GM19372 (cell line): ENCODE measurements around the gene ALDH9A1.

Source experiments
- ATAC-seq: cut with Tn5 transposase; IDR thresholded peaks from one replicate; pipeline ENCODE4 v1.9.1; 2021; ENCODE audit warnings: mild to moderate bottlenecking, low read depth, moderate library complexity; ENCODE audit not compliant: unreplicated experiment

Gene ALDH9A1

GRCh38 chr1:165628147-165628822, 70.1 kb downstream of the ALDH9A1 start:
- ATAC-seq = no peak

- ATAC-seq = no peak
Measured at GRCh38 chr1:165624441-165624840, 73.9 kb downstream of the ALDH9A1 start.

GRCh38 chr1:165623624-165624023, 74.7 kb downstream of the ALDH9A1 start:
- no peak for ATAC-seq

GRCh38 chr1:165619647-165620151, 78.7 kb downstream of the ALDH9A1 start:
- no peak for ATAC-seq

GRCh38 chr1:165616987-165617546, 81.3 kb downstream of the ALDH9A1 start:
- no peak for ATAC-seq

- no peak for ATAC-seq
Measured at GRCh38 chr1:165616054-165616612, 82.2 kb downstream of the ALDH9A1 start.
